BLaER1 treated with 17β-estradiol and CSF1 and Interleukin-3, amounts not matched to agents 10 nM and 100 nM (cell line): ENCODE data around the gene EQTN.

Experiments used
- H3K27ac ChIP-seq, 11 experiments: shearing (Covaris generic); formaldehyde crosslinking; 2 replicates each; pipeline ENCODE4 v1.8.1; 2022
- H3K27me3 ChIP-seq, 11 experiments: shearing (Covaris generic); formaldehyde crosslinking; 2 replicates each; pipeline ENCODE4 v1.8.1; 2022
- H3K36me3 ChIP-seq, 11 experiments: shearing (Covaris generic); formaldehyde crosslinking; 2 replicates each; pipeline ENCODE4 v1.8.1; 2022
- H3K4me1 ChIP-seq, 10 experiments: shearing (Covaris generic); formaldehyde crosslinking; 2 replicates each; pipeline ENCODE4 v1.8.1; 2022
- H3K4me2 ChIP-seq, 11 experiments: shearing (Covaris generic); formaldehyde crosslinking; 2 replicates each; pipeline ENCODE4 v1.8.1; 2022
- H3K4me3 ChIP-seq, 10 experiments: shearing (Covaris generic); formaldehyde crosslinking; 2 replicates each; pipeline ENCODE4 v1.8.1; 2022
- H3K9ac ChIP-seq, 11 experiments: shearing (Covaris generic); formaldehyde crosslinking; 2 replicates each; pipeline ENCODE4 v1.8.1; 2022
- H3K9me3 ChIP-seq, 11 experiments: shearing (Covaris generic); formaldehyde crosslinking; replicated peaks in 1 of 11; 2 replicates each; pipeline ENCODE4 v1.8.1; 2022
- H4K20me1 ChIP-seq, 11 experiments: shearing (Covaris generic); formaldehyde crosslinking; 2 replicates each; pipeline ENCODE4 v1.8.1; 2022
- Cebpa-rat ChIP-seq, 11 experiments: shearing (Covaris generic); IDR thresholded peaks; 2 replicates each; pipeline ENCODE4 v1.8.1; 2022

Gene EQTN

DNA sequence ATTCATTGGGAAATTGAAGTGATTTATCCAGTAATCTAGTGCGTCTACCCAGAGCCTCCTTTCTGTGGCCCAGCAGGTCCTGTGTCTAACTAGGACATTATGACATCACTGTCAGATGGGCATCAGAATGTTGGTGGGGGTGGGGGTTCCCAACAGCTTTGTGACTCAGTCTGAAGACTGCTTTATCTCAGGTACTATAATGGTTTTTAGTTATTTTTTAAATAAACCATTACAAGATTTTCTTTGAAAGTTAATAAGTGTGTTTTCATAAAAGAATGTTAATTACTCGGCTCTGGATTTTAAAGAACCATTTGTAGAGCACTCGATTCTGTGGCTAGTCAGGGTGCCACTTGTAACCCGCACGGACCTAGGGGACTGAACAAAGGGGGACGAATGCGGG, at the start of gene EQTN:
Gene EQTN, minus strand, starts transcription at position 101 of the 400 bp plus-strand sequence. Its CDS starts 95 bp downstream, at position 6.
- Histone ChIP-seq H3K4me1 (no peaks in the 10 kb centered on the region), H4K20me1 (no peaks in the 10 kb centered on the region), H3K36me3 (no peaks in the 10 kb centered on the region), H3K9me3 (no peaks in the 10 kb centered on the region), H3K4me2 (no peak within 1 kb of the TSS), H3K4me3 (no peak within 1 kb of the TSS), H3K27ac (no peak within 1 kb of the TSS), H3K9ac (no peak within 1 kb of the TSS), H3K27me3 (no peaks in the 10 kb centered on the region)
- no peak for TF ChIP-seq Cebpa-rat (IDR thresholded peaks at IDR 0.05)

DNA sequence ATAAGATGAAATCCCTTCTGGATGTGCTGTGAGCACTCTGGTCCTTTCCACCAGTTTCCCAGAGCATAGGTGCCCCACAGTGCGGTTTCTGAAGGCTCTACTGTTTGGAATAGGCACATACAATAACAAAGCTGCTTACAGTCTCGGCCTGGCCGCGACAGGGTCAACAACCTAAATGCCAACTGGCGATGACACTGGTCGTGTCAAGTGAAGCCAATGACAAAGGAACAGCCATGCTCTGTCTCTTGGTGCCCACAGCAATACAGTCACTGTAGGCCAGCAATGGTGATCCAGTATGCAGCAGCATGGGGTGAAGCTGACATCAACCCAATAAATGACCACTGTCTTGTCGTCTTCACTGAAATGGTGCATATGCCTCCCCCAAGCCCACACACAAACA, 47.8 kb upstream of the EQTN start:
- peaks cover 14 to 35% (median 25%) of the 10 kb centered on the region in 11 experiments; a peak in 19 of 22 replicates for H3K9me3 ChIP-seq
- no peak overlapping the region for H3K9ac ChIP-seq
- H3K4me2 ChIP-seq = no peak overlapping the region
- no peak for TF ChIP-seq Cebpa-rat (IDR thresholded peaks at IDR 0.05)
- H3K4me1 ChIP-seq = peaks cover 18 to 53% (median 28%) of the 10 kb centered on the region in 10 experiments
- H4K20me1 ChIP-seq = no peaks in the 10 kb centered on the region
- H3K27me3 ChIP-seq = no peaks in the 10 kb centered on the region
- no peak overlapping the region for H3K27ac ChIP-seq
- no peak overlapping the region for H3K4me3 ChIP-seq
- H3K36me3 ChIP-seq = peaks cover 0 to 14% (median 0%) of the 10 kb centered on the region in 11 experiments; a peak in 3 of 22 replicates

GRCh38 chr9:27341545-27342294, 44.8 kb upstream of the EQTN start:
- Histone ChIP-seq H3K4me1 (peaks cover 26 to 55% (median 40%) of the 10 kb centered on the region in 10 experiments), H3K4me2 (peak overlapping the region; percentile 48 to 92 (median 62); a peak in 21 of 22 replicates), H3K4me3 (no peak overlapping the region), H3K9me3 (peaks cover 11 to 35% (median 23%) of the 10 kb centered on the region in 11 experiments; a peak in 19 of 22 replicates), H3K27me3 (no peaks in the 10 kb centered on the region), H3K36me3 (peaks cover 0 to 14% (median 0%) of the 10 kb centered on the region in 11 experiments; a peak in 3 of 22 replicates), H4K20me1 (no peaks in the 10 kb centered on the region), H3K27ac (peak overlapping the region in 3 of 11 experiments; percentile 7 to 83 (median 56); a peak in 4 of 22 replicates), H3K9ac (peak overlapping the region in 1 of 11 experiments; percentile 52; a peak in 1 of 22 replicates)
- no peak for TF ChIP-seq Cebpa-rat (IDR thresholded peaks at IDR 0.05)

DNA sequence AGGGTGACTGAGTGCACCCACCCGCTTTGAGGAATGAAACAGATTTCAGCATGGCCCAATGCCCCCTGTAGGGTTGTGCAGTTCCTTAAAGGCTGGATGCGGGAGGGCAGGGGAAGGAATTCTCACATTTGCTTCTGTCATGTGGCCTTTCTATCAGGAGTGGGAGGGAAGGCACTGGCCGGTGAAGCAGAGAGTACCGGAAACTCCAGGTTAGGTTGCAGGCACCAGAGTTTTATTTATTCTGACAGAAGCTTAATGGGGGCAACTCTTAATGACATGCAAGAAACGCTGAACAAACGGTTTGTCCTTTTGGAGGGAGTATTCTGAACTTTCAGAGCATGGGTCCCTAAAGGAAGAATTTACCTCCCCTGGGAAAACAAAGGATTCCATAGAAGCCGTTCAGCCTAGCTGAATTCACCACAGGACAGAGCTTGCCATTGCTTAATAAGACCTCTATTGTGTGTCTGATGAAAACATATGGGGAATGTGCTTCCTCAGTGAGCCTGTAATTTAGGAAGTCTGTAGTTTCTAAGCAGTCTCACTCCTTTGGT, 44.1 kb upstream of the EQTN start:
- peaks cover 11 to 35% (median 22%) of the 10 kb centered on the region in 11 experiments; a peak in 19 of 22 replicates for H3K9me3 ChIP-seq
- peaks cover 26 to 62% (median 40%) of the 10 kb centered on the region in 10 experiments for H3K4me1 ChIP-seq
- no peak overlapping the region for H3K4me3 ChIP-seq
- H3K9ac ChIP-seq = peak overlapping the region in 3 of 11 experiments; percentile 19 to 52 (median 36); a peak in 2 of 22 replicates
- no peaks in the 10 kb centered on the region for H3K27me3 ChIP-seq
- H3K4me2 ChIP-seq = peak overlapping the region; percentile 48 to 92 (median 62)
- H3K36me3 ChIP-seq = peaks cover 0 to 14% (median 0%) of the 10 kb centered on the region in 11 experiments; a peak in 3 of 22 replicates
- TF ChIP-seq Cebpa-rat (IDR thresholded peaks at IDR 0.05) = no peak
- H3K27ac ChIP-seq = peak overlapping the region in 4 of 11 experiments; percentile 7 to 83 (median 34); a peak in 6 of 22 replicates
- H4K20me1 ChIP-seq = no peaks in the 10 kb centered on the region

DNA sequence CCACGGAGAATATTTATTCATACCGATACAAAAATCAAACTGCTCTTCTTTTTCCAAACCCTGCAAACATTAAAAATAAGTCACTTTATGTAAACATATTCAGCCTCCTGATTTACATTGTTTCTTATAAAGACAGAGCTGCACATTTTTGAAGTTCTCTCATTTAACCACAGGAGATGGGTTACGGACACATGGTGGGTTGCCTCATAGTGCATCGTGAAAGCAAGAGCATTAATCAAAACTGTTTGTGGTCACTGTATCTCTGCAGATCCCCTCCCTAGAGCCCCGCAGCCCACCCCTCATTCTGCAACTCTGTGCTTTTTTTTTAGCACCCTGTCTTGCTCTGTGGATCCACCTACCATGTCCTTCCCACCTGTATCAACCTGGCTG, 43.3 kb upstream of the EQTN start:
- no peak overlapping the region for H3K4me3 ChIP-seq
- no peaks in the 10 kb centered on the region for H4K20me1 ChIP-seq
- peak overlapping the region in 3 of 11 experiments; percentile 13 to 83 (median 76); a peak in 3 of 22 replicates for H3K27ac ChIP-seq
- H3K9me3 ChIP-seq = peaks cover 9 to 30% (median 19%) of the 10 kb centered on the region in 11 experiments; a peak in 18 of 22 replicates
- TF ChIP-seq Cebpa-rat (IDR thresholded peaks at IDR 0.05) = no peak
- peak overlapping the region; percentile 48 to 92 (median 62) for H3K4me2 ChIP-seq
- no peaks in the 10 kb centered on the region for H3K27me3 ChIP-seq
- H3K9ac ChIP-seq = peak overlapping the region in 2 of 11 experiments; percentile 36 to 74; a peak in 2 of 22 replicates
- H3K36me3 ChIP-seq = peaks cover 0 to 14% (median 0%) of the 10 kb centered on the region in 11 experiments; a peak in 3 of 22 replicates
- peaks cover 26 to 70% (median 40%) of the 10 kb centered on the region in 10 experiments for H3K4me1 ChIP-seq

DNA sequence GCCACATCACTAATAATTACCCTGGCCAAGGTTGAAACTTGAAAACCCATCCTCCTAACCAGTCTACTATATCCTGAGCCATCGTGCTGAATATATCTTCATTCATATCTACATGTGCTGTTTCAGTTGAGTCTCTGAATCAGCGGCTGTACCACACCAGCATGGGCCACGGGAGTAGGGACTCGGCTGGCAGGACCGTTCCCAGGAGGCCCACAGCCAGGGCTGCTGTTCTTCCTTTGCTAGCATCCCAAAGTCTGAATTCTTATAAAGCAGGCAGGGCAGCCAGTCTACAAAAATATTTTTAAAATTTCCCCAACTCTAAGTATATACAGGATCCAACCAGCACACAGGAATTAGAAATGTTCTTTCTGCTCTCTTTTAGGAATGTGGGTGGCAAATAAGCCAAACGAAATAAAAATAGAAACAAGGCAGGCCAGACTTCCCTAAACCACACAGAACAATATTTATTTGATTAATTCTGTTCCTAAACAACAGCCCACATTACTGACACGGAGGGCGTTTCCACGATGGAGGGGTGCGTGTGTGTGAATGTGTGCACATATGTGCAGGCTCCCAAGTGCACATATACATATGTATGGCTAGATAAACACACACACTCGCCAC, 42.8 kb upstream of the EQTN start:
- H4K20me1 ChIP-seq = no peaks in the 10 kb centered on the region
- no peak overlapping the region for H3K4me3 ChIP-seq
- no peaks in the 10 kb centered on the region for H3K27me3 ChIP-seq
- TF ChIP-seq Cebpa-rat (IDR thresholded peaks at IDR 0.05) = no peak
- H3K4me1 ChIP-seq = peaks cover 26 to 75% (median 40%) of the 10 kb centered on the region in 10 experiments
- H3K27ac ChIP-seq = peak overlapping the region in 3 of 11 experiments; percentile 48 to 83 (median 76); a peak in 4 of 22 replicates
- H3K9me3 ChIP-seq = peaks cover 7 to 25% (median 16%) of the 10 kb centered on the region in 11 experiments; a peak in 18 of 22 replicates
- H3K4me2 ChIP-seq = peak overlapping the region; percentile 48 to 92 (median 62); a peak in 18 of 22 replicates
- H3K9ac ChIP-seq = peak overlapping the region in 2 of 11 experiments; percentile 14 to 74; a peak in 3 of 22 replicates
- peaks cover 0 to 9% (median 0%) of the 10 kb centered on the region in 11 experiments; a peak in 3 of 22 replicates for H3K36me3 ChIP-seq

GRCh38 chr9:27338527-27338903, 41.6 kb upstream of the EQTN start:
- Histone ChIP-seq H3K9me3 (peaks cover 0 to 15% (median 4%) of the 10 kb centered on the region in 11 experiments; a peak in 16 of 22 replicates), H3K4me1 (peaks cover 30 to 87% (median 43%) of the 10 kb centered on the region in 10 experiments), H3K36me3 (no peaks in the 10 kb centered on the region), H3K27ac (peak overlapping the region in 3 of 11 experiments; percentile 48 to 83 (median 76); a peak in 6 of 22 replicates), H4K20me1 (no peaks in the 10 kb centered on the region), H3K4me2 (peak overlapping the region in 6 of 11 experiments; percentile 12 to 92 (median 62); a peak in 10 of 22 replicates), H3K9ac (peak overlapping the region in 3 of 11 experiments; percentile 39 to 74 (median 71); a peak in 5 of 22 replicates), H3K4me3 (no peak overlapping the region), H3K27me3 (no peaks in the 10 kb centered on the region)
- no peak for TF ChIP-seq Cebpa-rat (IDR thresholded peaks at IDR 0.05)

DNA sequence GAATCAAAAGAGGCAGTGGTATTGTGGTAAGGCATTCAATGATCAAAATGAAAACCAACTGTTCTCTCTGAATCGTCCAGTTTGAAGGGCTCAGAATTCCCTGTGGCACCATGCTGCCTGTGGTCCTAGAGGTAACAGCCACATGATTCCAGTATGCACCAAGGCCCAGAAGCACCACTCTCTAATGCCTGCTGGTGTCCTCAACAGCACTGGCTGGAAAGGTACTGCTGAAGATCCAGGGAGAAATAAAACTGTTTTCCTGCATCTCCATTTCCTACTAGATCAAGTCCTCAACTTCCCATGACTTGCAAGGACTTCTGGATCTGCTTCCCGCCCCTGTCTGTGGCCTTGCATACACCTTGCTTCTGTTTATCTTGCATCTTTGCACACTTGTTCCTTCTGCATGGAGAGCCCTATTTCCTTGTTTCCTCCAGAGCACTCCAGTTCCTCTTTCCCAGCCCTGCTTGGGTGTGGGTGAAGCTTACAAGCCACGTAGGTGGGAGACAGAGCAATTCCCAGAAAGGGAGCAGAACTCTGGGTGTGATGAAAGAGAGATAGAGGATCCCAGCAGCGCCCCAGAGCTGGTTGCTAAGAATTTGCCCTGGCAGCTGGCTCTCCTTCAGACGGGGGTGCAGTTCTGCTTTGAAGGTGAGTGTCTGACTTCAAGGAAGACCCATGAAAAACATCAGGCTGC, 41.0 kb upstream of the EQTN start:
- no peak overlapping the region for H3K4me3 ChIP-seq
- peak overlapping the region in 3 of 11 experiments; percentile 48 to 83 (median 76); a peak in 6 of 22 replicates for H3K27ac ChIP-seq
- peak overlapping the region in 2 of 11 experiments; percentile 71 to 74; a peak in 5 of 22 replicates for H3K9ac ChIP-seq
- no peak for TF ChIP-seq Cebpa-rat (IDR thresholded peaks at IDR 0.05)
- peaks cover 34 to 90% (median 46%) of the 10 kb centered on the region in 10 experiments for H3K4me1 ChIP-seq
- no peaks in the 10 kb centered on the region for H3K36me3 ChIP-seq
- H3K27me3 ChIP-seq = no peaks in the 10 kb centered on the region
- no peaks in the 10 kb centered on the region for H4K20me1 ChIP-seq
- peak overlapping the region in 6 of 11 experiments; percentile 12 to 92 (median 62); a peak in 9 of 22 replicates for H3K4me2 ChIP-seq
- peaks cover 0 to 10% (median 3%) of the 10 kb centered on the region in 11 experiments; a peak in 9 of 22 replicates for H3K9me3 ChIP-seq
